Liver (tissue), 9 donors: ENCODE results near the gene CUL1. TPM values are rescaled to one million over a fixed set of nuclear protein-coding genes. Genes with fewer than 3 reads are reported as not detected.

ENCODE experiments used
- DNase-seq: peaks from one replicate; pipeline ENCODE4 v3.0.0-alpha.2; 2017; ENCODE audit warnings: low spot score
- H3K27ac ChIP-seq, 2 donors: one replicate each; pipeline ENCODE4 v1.7.0; 2013; ENCODE audit warnings: inconsistent platforms in 2 of 2, low read length in 2 of 2, control low read depth in 1 of 2, low read depth in 1 of 2, mild to moderate bottlenecking in 1 of 2
- H3K27me3 ChIP-seq, 4 donors: one replicate each; pipeline versions ENCODE4 v1.6.1 to v1.7.0; 2013; ENCODE audit warnings: low read length in 3 of 4, inconsistent platforms in 1 of 4, mild to moderate bottlenecking in 1 of 4, moderate library complexity in 1 of 4; ENCODE audit not compliant: control insufficient read depth in 4 of 4, insufficient read depth in 4 of 4
- H3K36me3 ChIP-seq, 4 donors: one replicate each; pipeline versions ENCODE4 v1.6.1 to v1.7.0; 2013; ENCODE audit warnings: low read length in 3 of 4, mild to moderate bottlenecking in 3 of 4, low read depth in 1 of 4, moderate library complexity in 1 of 4; ENCODE audit not compliant: control insufficient read depth in 4 of 4, insufficient read depth in 3 of 4
- H3K4me1 ChIP-seq, 4 donors: one replicate each; pipeline versions ENCODE4 v1.6.1 to v1.7.0; 2013; ENCODE audit warnings: low read length in 3 of 4, mild to moderate bottlenecking in 3 of 4, moderate library complexity in 1 of 4; ENCODE audit not compliant: control insufficient read depth in 4 of 4, insufficient read depth in 4 of 4
- H3K4me3 ChIP-seq, 3 donors: one replicate each; pipeline versions ENCODE4 v1.6.1 to v1.7.0; 2013; ENCODE audit warnings: low read length in 3 of 3, control low read depth in 1 of 3, low read depth in 1 of 3, mild to moderate bottlenecking in 1 of 3
- H3K9ac ChIP-seq, 2 donors: one replicate each; pipeline ENCODE4 v1.7.0; 2013; ENCODE audit warnings: low read length in 2 of 2, mild to moderate bottlenecking in 2 of 2, moderate library complexity in 2 of 2, control low read depth in 1 of 2, low read depth in 1 of 2
- H3K9me3 ChIP-seq, 4 donors: one replicate each; pipeline versions ENCODE4 v1.6.1 to v1.7.0; 2013; ENCODE audit warnings: low read length in 3 of 4; ENCODE audit not compliant: control insufficient read depth in 4 of 4
- CTCF ChIP-seq: fragments of 150-350 bp; IDR thresholded peaks from 2 replicates; pipeline ENCODE4 v1.5.1; 2017; ENCODE audit warnings: improper control_type of control experiment, low read depth, low read length; ENCODE audit not compliant: missing input control
- EGR1 ChIP-seq, 2 donors: IDR thresholded peaks; 2 replicates each; pipeline ENCODE4 v1.6.1; 2016 to 2018; ENCODE audit warnings: antibody characterized with exemption in 2 of 2, low read depth in 2 of 2
- FOXA2 ChIP-seq: IDR thresholded peaks from 2 replicates; pipeline ENCODE4 v1.6.1; 2016; ENCODE audit warnings: antibody characterized with exemption
- GABPA ChIP-seq, 2 donors: IDR thresholded peaks in 1 of 2; conservative IDR thresholded peaks in 1 of 2; 2 replicates each; pipeline ENCODE4 v1.6.1; 2016; ENCODE audit warnings: antibody characterized with exemption in 2 of 2, mild to moderate bottlenecking in 1 of 2, moderate library complexity in 1 of 2
- HNF4A ChIP-seq, 2 donors: conservative IDR thresholded peaks; 2 replicates each; pipeline ENCODE4 v1.6.1; 2016; ENCODE audit warnings: antibody characterized with exemption in 2 of 2, mild to moderate bottlenecking in 2 of 2
- HNF4G ChIP-seq: IDR thresholded peaks from 2 replicates; pipeline ENCODE4 v1.6.1; 2016; ENCODE audit warnings: antibody characterized with exemption
- JUND ChIP-seq, 2 donors: IDR thresholded peaks; 2 replicates each; pipeline ENCODE4 v1.6.1; 2016; ENCODE audit warnings: antibody characterized with exemption in 2 of 2
- NR2F2 ChIP-seq: IDR thresholded peaks from 2 replicates; pipeline ENCODE4 v1.6.1; 2016; ENCODE audit warnings: antibody characterized with exemption
- REST ChIP-seq: IDR thresholded peaks from 2 replicates; pipeline ENCODE4 v1.6.1; 2016; ENCODE audit warnings: antibody characterized with exemption, mild to moderate bottlenecking
- RXRA ChIP-seq, 2 donors: IDR thresholded peaks; 2 replicates each; pipeline ENCODE4 v1.6.1; 2017 to 2018; ENCODE audit warnings: antibody characterized with exemption in 2 of 2, mild to moderate bottlenecking in 1 of 2
- SP1 ChIP-seq: IDR thresholded peaks from 2 replicates; pipeline ENCODE4 v1.6.1; 2018; ENCODE audit warnings: antibody characterized with exemption, mild to moderate bottlenecking
- TAF1 ChIP-seq: conservative IDR thresholded peaks from 2 replicates; pipeline ENCODE4 v1.6.1; 2016; ENCODE audit warnings: antibody characterized with exemption, mild to moderate bottlenecking
- YY1 ChIP-seq: IDR thresholded peaks from 2 replicates; pipeline ENCODE4 v1.6.1; 2016; ENCODE audit warnings: antibody characterized with exemption, mild to moderate bottlenecking
- WGBS: extraction: QIAGEN DNeasy Blood & Tissue Kit; methylation state at CpG from one replicate; pipeline ENCODE4 v1.1.7; 2013; 5-methylcytosine and 5-hydroxymethylcytosine counted together
- polyA plus RNA-seq, 2 donors: library from polyadenylated mRNA; stranded (reverse) in 1 of 2; unstranded in 1 of 2; fragments of 200-250 nt in 1 of 2; fragments of >200 nt in 1 of 2; fragmentation: Nextera tagmentation in 1 of 2; extraction: Ambion mirVana in 1 of 2; gene quantifications; one replicate each; pipeline versions ENCODE4 v1.2.1 to v1.2.3, GENCODE V29; 2013 to 2015
- total RNA-seq, 2 donors: library from RNA; depleted of rRNA; stranded (reverse); fragments of >200 nt; gene quantifications; one replicate each; pipeline ENCODE4 v1.2.3, GENCODE V29; 2014
- TF ChIP-seq, protein P1 (sequence below): IDR thresholded peaks from 2 replicates; pipeline ENCODE4 v1.6.1; 2016; ENCODE audit warnings: antibody characterized with exemption
- TF ChIP-seq, protein P2 (sequence below): IDR thresholded peaks from 2 replicates; pipeline ENCODE4 v1.6.1; 2016; ENCODE audit warnings: antibody characterized with exemption
- donor health status: healthy.
- donor health status: healthy.
- donor health status: healthy.
- donor health status: healthy.
- donor health status: healthy.

The CUL1 gene
- total and polyA plus RNA-seq, 4 donors, result 21.7 to 56.7 (median 26.7) TPM

GRCh38 chr7:148735141-148735540 is 36.4 kb downstream of the CUL1 start:
- 90% methylated on average over 11 of the region's 11 CpGs for WGBS
- Histone ChIP-seq H3K9ac (no peak overlapping the region), H3K27me3 (no peaks in the 10 kb centered on the region), H3K36me3 (peaks cover 13 to 44% (median 29%) of the 10 kb centered on the region in 4 donors), H3K4me3 (no peak overlapping the region), H3K27ac (no peak overlapping the region), H3K4me1 (peaks cover 0 to 2% (median 0%) of the 10 kb centered on the region in 4 donors), H3K9me3 (no peaks in the 10 kb centered on the region)
- DNase-seq, result no peak
- TF ChIP-seq SP1, result no peak
- no peak for TF ChIP-seq HNF4G
- no peak for TF ChIP-seq FOXA2
- TF ChIP-seq YY1, result no peak
- TF ChIP-seq, protein P1, sequence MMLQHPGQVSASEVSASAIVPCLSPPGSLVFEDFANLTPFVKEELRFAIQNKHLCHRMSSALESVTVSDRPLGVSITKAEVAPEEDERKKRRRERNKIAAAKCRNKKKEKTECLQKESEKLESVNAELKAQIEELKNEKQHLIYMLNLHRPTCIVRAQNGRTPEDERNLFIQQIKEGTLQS, result no peak
- TF ChIP-seq CTCF, result no peak
- TF ChIP-seq RXRA (IDR thresholded peaks at IDR 0.05), result no peak
- TF ChIP-seq HNF4A (conservative IDR thresholded peaks at IDR 0.05), result no peak
- no peak for TF ChIP-seq JUND (IDR thresholded peaks at IDR 0.05)
- TF ChIP-seq NR2F2, result no peak

- no peak overlapping the region for H3K9ac ChIP-seq
- 96% methylated on average over 3 of the region's 3 CpGs for WGBS
- H3K4me1 ChIP-seq, result peaks cover 0 to 2% (median 0%) of the 10 kb centered on the region in 4 donors
- no peak overlapping the region for H3K27ac ChIP-seq
- H3K4me3 ChIP-seq, result no peak overlapping the region
- no peaks in the 10 kb centered on the region for H3K9me3 ChIP-seq
- DNase-seq, result no peak
- H3K27me3 ChIP-seq, result no peaks in the 10 kb centered on the region
- peaks cover 17 to 47% (median 29%) of the 10 kb centered on the region in 4 donors for H3K36me3 ChIP-seq
- TF ChIP-seq, protein P2, sequence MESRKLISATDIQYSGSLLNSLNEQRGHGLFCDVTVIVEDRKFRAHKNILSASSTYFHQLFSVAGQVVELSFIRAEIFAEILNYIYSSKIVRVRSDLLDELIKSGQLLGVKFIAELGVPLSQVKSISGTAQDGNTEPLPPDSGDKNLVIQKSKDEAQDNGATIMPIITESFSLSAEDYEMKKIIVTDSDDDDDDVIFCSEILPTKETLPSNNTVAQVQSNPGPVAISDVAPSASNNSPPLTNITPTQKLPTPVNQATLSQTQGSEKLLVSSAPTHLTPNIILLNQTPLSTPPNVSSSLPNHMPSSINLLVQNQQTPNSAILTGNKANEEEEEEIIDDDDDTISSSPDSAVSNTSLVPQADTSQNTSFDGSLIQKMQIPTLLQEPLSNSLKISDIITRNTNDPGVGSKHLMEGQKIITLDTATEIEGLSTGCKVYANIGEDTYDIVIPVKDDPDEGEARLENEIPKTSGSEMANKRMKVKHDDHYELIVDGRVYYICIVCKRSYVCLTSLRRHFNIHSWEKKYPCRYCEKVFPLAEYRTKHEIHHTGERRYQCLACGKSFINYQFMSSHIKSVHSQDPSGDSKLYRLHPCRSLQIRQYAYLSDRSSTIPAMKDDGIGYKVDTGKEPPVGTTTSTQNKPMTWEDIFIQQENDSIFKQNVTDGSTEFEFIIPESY, result no peak
- TF ChIP-seq SP1 (no peak), HNF4A (conservative IDR thresholded peaks at IDR 0.05) (no peak), REST (no peak), HNF4G (no peak), TAF1 (no peak), RXRA (IDR thresholded peaks at IDR 0.05) (no peak), YY1 (no peak), GABPA (IDR thresholded peaks at IDR 0.05 in 1 of 2, conservative IDR thresholded peaks at IDR 0.05 in 1 of 2) (no peak), EGR1 (IDR thresholded peaks at IDR 0.05; ENCODE audit: low read depth in 2 of 2) (no peak), JUND (IDR thresholded peaks at IDR 0.05) (no peak)
- TF ChIP-seq, protein P1, result no peak
Measured at GRCh38 chr7:148735967-148736366, 37.3 kb downstream of the CUL1 start.
